ENCODE measurements around the gene KIAA1549. TPM values are rescaled to one million over a fixed set of nuclear protein-coding genes. Genes with fewer than 3 reads are reported as not detected.

Gene KIAA1549
- total and polyA plus RNA-seq, 4 donors, result 0.83 to 5.8 (median 3.6) TPM

GRCh38 chr7:138937484-138937883 is 43.7 kb downstream of the KIAA1549 start:
- 83 to 87% methylated on average over 7 of the region's 7 CpGs for WGBS, 2 donors
- Histone ChIP-seq H3K4me3 (no peak overlapping the region), H3K9me3 (ENCODE audit: control insufficient read depth in 4 of 4, insufficient read depth in 3 of 4, low read length in 3 of 4) (no peaks in the 10 kb centered on the region), H3K4me1 (ENCODE audit: control insufficient read depth in 5 of 5, insufficient read depth in 5 of 5, low read length in 5 of 5) (peaks cover 0 to 18% (median 3%) of the 10 kb centered on the region in 5 donors), H3K36me3 (ENCODE audit: control insufficient read depth in 4 of 4, insufficient read depth in 4 of 4, low read length in 4 of 4) (no peaks in the 10 kb centered on the region), H3K9ac (ENCODE audit: insufficient read depth in 1 of 2, low read length in 2 of 2) (no peak overlapping the region), H3K27ac (ENCODE audit: low read depth in 1 of 2, low read length in 1 of 2) (no peak overlapping the region), H3K27me3 (ENCODE audit: control insufficient read depth in 3 of 3, insufficient read depth in 3 of 3, low read length in 2 of 3) (no peaks in the 10 kb centered on the region)
- ATAC-seq (ENCODE audit: insufficient read depth, low FRiP score), result no peak
- TF ChIP-seq CTCF (IDR thresholded peaks at IDR 0.05; ENCODE audit: control extremely low read depth, extremely low read depth), result no peak
- DNase-seq, result no peak

DNA sequence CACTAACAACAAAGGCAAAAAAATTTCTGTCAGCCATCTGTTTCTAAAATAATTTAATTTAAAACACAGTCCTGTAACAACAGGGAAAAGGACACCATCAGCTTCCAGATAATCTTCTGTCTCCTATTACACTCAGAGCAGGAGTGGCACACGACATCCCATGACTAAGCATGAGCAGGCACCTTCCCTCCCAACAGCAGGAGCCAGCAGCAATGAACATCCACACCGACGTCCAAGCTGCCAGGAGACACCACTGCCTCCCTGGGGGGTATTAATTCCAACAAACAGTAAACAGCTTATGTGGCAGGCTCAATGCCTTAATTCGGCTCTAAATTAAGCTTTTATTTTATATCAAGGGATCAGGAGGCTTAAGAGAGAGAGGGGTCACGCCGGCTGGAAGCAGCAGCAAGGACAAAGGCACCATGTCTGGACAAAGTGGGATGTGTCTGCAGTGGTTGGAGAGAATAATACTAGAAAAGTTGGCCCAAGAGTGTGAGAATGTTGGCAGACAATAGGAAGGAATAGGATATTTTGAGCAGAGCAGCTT is 45.7 kb downstream of the KIAA1549 start:
- TF ChIP-seq CTCF (IDR thresholded peaks at IDR 0.05; ENCODE audit: control extremely low read depth, extremely low read depth), result no peak
- DNase-seq, result peak; percentile 20 to 53 (median 45)
- 48 to 52% methylated on average over 6 of the region's 6 CpGs for WGBS, 2 donors
- Histone ChIP-seq H3K4me1 (ENCODE audit: control insufficient read depth in 5 of 5, insufficient read depth in 5 of 5, low read length in 5 of 5) (peaks cover 0 to 18% (median 3%) of the 10 kb centered on the region in 5 donors), H3K27ac (ENCODE audit: low read depth in 1 of 2, low read length in 1 of 2) (peak overlapping the region in 1 of 2 donors; percentile 57), H3K36me3 (ENCODE audit: control insufficient read depth in 4 of 4, insufficient read depth in 4 of 4, low read length in 4 of 4) (no peaks in the 10 kb centered on the region), H3K27me3 (ENCODE audit: control insufficient read depth in 3 of 3, insufficient read depth in 3 of 3, low read length in 2 of 3) (no peaks in the 10 kb centered on the region), H3K9me3 (ENCODE audit: control insufficient read depth in 4 of 4, insufficient read depth in 3 of 4, low read length in 3 of 4) (no peaks in the 10 kb centered on the region), H3K4me3 (no peak overlapping the region), H3K9ac (ENCODE audit: insufficient read depth in 1 of 2, low read length in 2 of 2) (no peak overlapping the region)
- no peak for ATAC-seq (ENCODE audit: insufficient read depth, low FRiP score)

DNA sequence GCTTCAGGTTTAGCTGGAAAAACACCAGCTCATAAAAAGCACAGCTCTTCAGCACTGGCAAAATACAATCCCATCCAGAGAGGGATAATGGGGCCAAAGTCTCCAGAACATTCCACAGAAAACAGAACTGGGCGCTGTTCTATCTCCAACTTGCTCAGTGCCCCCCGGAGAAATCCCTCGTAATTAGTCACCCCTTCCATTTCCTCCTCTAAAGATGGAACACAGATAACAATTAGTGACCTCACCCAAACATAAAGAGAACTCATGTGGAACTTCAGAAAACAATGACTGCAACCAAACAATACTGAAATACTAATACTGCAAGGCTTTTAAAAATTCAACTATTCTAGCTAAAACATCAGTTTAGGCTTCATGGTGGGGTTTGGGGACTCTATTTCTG is 46.3 kb downstream of the KIAA1549 start:
- 34 to 56% methylated on average over 3 of the region's 3 CpGs for WGBS, 2 donors
- Histone ChIP-seq H3K9me3 (ENCODE audit: control insufficient read depth in 4 of 4, insufficient read depth in 3 of 4, low read length in 3 of 4) (no peaks in the 10 kb centered on the region), H3K36me3 (ENCODE audit: control insufficient read depth in 4 of 4, insufficient read depth in 4 of 4, low read length in 4 of 4) (no peaks in the 10 kb centered on the region), H3K27me3 (ENCODE audit: control insufficient read depth in 3 of 3, insufficient read depth in 3 of 3, low read length in 2 of 3) (no peaks in the 10 kb centered on the region), H3K9ac (ENCODE audit: insufficient read depth in 1 of 2, low read length in 2 of 2) (no peak overlapping the region), H3K4me3 (no peak overlapping the region), H3K4me1 (ENCODE audit: control insufficient read depth in 5 of 5, insufficient read depth in 5 of 5, low read length in 5 of 5) (peaks cover 0 to 18% (median 3%) of the 10 kb centered on the region in 5 donors), H3K27ac (ENCODE audit: low read depth in 1 of 2, low read length in 1 of 2) (peak overlapping the region; percentile 16 to 57)
- DNase-seq, result peak in 1 of 3 donors; percentile 12
- no peak for ATAC-seq (ENCODE audit: insufficient read depth, low FRiP score)
- TF ChIP-seq CTCF (IDR thresholded peaks at IDR 0.05; ENCODE audit: control extremely low read depth, extremely low read depth), result no peak

DNA sequence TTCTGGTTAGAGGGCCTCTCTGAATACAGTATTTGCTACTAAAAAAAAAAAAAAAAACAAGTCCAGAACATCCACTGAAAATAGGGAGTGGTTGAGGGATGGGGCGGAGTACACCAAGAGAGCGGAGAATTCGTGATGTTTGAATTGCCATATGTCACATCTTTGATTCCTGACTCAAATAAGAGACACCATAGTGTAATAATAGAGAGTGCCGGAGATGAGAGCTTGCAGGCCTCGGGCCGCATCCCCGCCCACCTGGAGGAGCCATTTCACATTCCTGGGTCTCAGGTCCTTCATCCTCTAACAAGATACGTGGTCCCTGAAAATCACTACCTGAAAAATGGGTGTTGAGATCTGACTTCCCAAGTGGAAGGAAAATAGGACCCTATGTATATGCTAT is 46.8 kb downstream of the KIAA1549 start:
- no peak for ATAC-seq (ENCODE audit: insufficient read depth, low FRiP score)
- Histone ChIP-seq H3K4me3 (no peak overlapping the region), H3K4me1 (ENCODE audit: control insufficient read depth in 5 of 5, insufficient read depth in 5 of 5, low read length in 5 of 5) (peaks cover 0 to 18% (median 3%) of the 10 kb centered on the region in 5 donors), H3K9ac (ENCODE audit: insufficient read depth in 1 of 2, low read length in 2 of 2) (no peak overlapping the region), H3K9me3 (ENCODE audit: control insufficient read depth in 4 of 4, insufficient read depth in 3 of 4, low read length in 3 of 4) (no peaks in the 10 kb centered on the region), H3K36me3 (ENCODE audit: control insufficient read depth in 4 of 4, insufficient read depth in 4 of 4, low read length in 4 of 4) (no peaks in the 10 kb centered on the region), H3K27ac (ENCODE audit: low read depth in 1 of 2, low read length in 1 of 2) (no peak overlapping the region), H3K27me3 (ENCODE audit: control insufficient read depth in 3 of 3, insufficient read depth in 3 of 3, low read length in 2 of 3) (no peaks in the 10 kb centered on the region)
- WGBS, 2 donors, result 92 to 94% methylated on average over 8 of the region's 8 CpGs
- DNase-seq, result no peak
- TF ChIP-seq CTCF (IDR thresholded peaks at IDR 0.05; ENCODE audit: control extremely low read depth, extremely low read depth), result no peak
